Motor neuron (in vitro differentiated cells): ENCODE results near the gene RASSF6. TPM values are rescaled to one million over a fixed set of nuclear protein-coding genes. Genes with fewer than 3 reads are reported as not detected.
"Not testable (repeated sequence)": the region's sequence is repeated elsewhere in the genome, so short reads cannot be mapped to it uniquely, and the experiment has no call there.

Source experiments
- ATAC-seq, 8 experiments: fragments of 200-7000 bp; cut with Tn5 transposase; replicated peaks in 6 of 8; 2 replicates each; pipeline ENCODE4 v1.8.0; 2021; ENCODE audit warnings: mild to moderate bottlenecking in 8 of 8, moderate library complexity in 8 of 8
- H3K27ac ChIP-seq, 2 donors: fragments of 250-450 bp; sonication (Bioruptor Pico); 2 replicates each; pipeline ENCODE4 v1.9.0; 2021; ENCODE audit warnings: antibody characterized with exemption in 2 of 2, mild to moderate bottlenecking in 2 of 2, moderate library complexity in 1 of 2
- H3K4me1 ChIP-seq, 2 donors: fragments of 250-450 bp; sonication (Bioruptor Pico); replicated peaks in 1 of 2; 2 replicates each; pipeline ENCODE4 v1.6.1; 2021; ENCODE audit warnings: antibody characterized with exemption in 2 of 2, mild to moderate bottlenecking in 2 of 2, moderate library complexity in 1 of 2
- H3K4me3 ChIP-seq, 5 donors: fragments of 250-450 bp; sonication (Bioruptor Pico); 2 replicates each; pipeline ENCODE4 v1.9.0; 2021; ENCODE audit warnings: antibody characterized with exemption in 5 of 5, mild to moderate bottlenecking in 5 of 5, moderate library complexity in 4 of 5
- WGBS, 10 experiments: fragments of 450-650 bp; shearing (Covaris generic); methylation state at CpG; one replicate each; pipeline ENCODE4 v1.0.0; 2022; 5-methylcytosine and 5-hydroxymethylcytosine counted together
- in situ Hi-C, 9 experiments: fragments of 400-800 bp; cut with MboI; loops; one replicate each; pipeline ENCODE4 v1.15.0; 2021; ENCODE audit warnings: low sequenced_read_pairs in 9 of 9, low pct_unique_long_range_greater_than_20kb in 2 of 9; ENCODE audit not compliant: unreplicated experiment in 9 of 9
- total RNA-seq, 8 experiments: library from RNA; unstranded; fragments of 300-600 nt; gene quantifications; 2 replicates each; pipeline versions ENCODE4 v1.2.3 to v1.2.4, GENCODE V29; 2022

Gene RASSF6
- total RNA-seq, 8 experiments from 2014 or later = under 0.01 to 0.71 (median 0.25) TPM; not detected in 2

GRCh38 chr4:73588613-73589012 lies 31.6 kb downstream of the RASSF6 start:
- ATAC-seq = no peak
- WGBS, 10 experiments = 0 to 87% (median 69%) methylated on average over 1 of the region's 1 CpG; no CpG with 5 or more reads in 2 of the 10 experiments
- H3K27ac ChIP-seq = no peak overlapping the region
- no peak overlapping the region for H3K4me3 ChIP-seq
- no peaks in the 10 kb centered on the region for H3K4me1 ChIP-seq
- in situ Hi-C loops = no loop called here

DNA sequence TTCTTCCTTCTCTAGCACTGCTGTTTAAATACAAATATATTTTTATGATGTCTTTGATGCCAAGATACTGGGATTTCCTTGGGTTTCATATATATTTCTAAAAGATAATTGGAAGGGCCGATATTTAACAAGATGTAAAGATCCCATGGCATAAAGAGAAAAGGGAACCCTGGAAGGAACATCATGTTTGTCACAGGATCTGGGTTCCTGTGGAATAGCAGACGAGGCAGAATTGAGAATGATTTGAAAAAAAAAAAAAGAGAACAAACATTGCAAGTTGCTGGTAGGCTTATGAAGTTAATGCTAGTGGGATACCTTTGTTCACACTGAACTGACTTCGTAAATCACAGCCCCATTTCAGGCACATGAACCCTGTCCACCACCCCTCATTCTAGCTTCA lies 33.6 kb downstream of the RASSF6 start:
- in situ Hi-C loops = no loop called here
- WGBS, 10 experiments = 0 to 90% (median 76%) methylated on average over 1 to 3 of the region's 3 CpGs

DNA sequence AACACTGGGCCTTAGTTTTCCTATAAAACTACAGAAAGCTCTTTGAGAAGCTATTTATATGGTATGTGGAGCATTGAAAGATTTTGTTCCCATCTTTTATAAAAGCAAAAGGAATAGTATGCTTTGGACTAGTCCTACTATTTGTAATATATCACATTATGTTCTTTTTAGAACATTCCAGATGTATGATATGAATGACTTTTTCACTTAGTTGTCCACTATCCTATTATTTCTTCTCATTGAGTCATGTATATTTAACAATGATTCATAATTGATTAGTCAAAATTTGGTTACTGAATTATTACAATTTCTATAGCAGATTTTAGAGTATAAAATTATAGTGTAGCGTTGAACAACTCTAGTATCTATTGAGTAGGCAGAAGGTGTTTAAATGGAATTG lies 34.2 kb downstream of the RASSF6 start:
- no peak for ATAC-seq
- H3K4me3 ChIP-seq = no peak overlapping the region
- WGBS, 10 experiments = 85 to 100% (median 100%) methylated on average over 1 of the region's 1 CpG; no CpG with 5 or more reads in 2 of the 10 experiments
- no peaks in the 10 kb centered on the region for H3K4me1 ChIP-seq
- no peak overlapping the region for H3K27ac ChIP-seq
- in situ Hi-C loops = no loop called here

More for the DNA sequence above, 33.6 kb downstream of the RASSF6 start:
- no peak for ATAC-seq
- Histone ChIP-seq H3K4me1 (no peaks in the 10 kb centered on the region), H3K4me3 (no peak overlapping the region), H3K27ac (no peak overlapping the region)

GRCh38 chr4:73585345-73585744 lies 34.9 kb downstream of the RASSF6 start:
- in situ Hi-C loops = no loop called here
- no peak overlapping the region for H3K4me3 ChIP-seq
- H3K4me1 ChIP-seq = no peaks in the 10 kb centered on the region
- no peak overlapping the region for H3K27ac ChIP-seq
- ATAC-seq = no peak

DNA sequence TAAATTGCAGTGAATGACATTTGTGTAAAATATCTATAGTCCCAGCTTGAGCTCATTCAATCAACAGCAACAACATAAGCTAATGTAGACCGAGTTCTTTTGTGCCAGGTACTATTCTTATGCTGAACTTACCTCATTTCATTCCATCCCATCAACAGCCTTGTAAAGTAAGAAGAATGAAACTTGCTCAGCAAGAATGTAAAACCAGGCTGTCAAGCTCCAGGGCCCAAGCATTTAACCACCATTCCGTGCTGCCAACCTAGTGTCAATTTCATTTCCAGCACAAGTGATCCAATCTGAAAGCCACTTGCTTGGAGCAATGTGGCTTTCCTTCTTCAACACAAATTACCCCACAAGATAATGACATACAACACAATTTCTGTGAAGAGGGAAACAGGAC lies 36.6 kb downstream of the RASSF6 start:
- ATAC-seq = no peak
- 10 to 83% (median 29%) methylated on average over 1 to 2 of the region's 2 CpGs for WGBS, 10 experiments
- Histone ChIP-seq H3K27ac (no peak overlapping the region), H3K4me3 (no peak overlapping the region), H3K4me1 (no peaks in the 10 kb centered on the region)
- in situ Hi-C loops = no loop called here

GRCh38 chr4:73577371-73577770 lies 42.9 kb downstream of the RASSF6 start:
- ATAC-seq = no peak
- Histone ChIP-seq H3K4me3 (no peak overlapping the region), H3K4me1 (no peaks in the 10 kb centered on the region), H3K27ac (no peak overlapping the region)
- in situ Hi-C loops = loop anchor here in 1 of 9 experiments (10.0 kb wide), 1 partner anchor 77 kb away; no protein-coding TSS in a partner anchor

- Histone ChIP-seq H3K4me3 (no peak overlapping the region), H3K4me1 (no peaks in the 10 kb centered on the region), H3K27ac (no peak overlapping the region)
- no peak for ATAC-seq
- 40 to 100% (median 76%) methylated on average over 1 to 3 of the region's 3 CpGs; no CpG with 5 or more reads in 1 of the 10 experiments for WGBS, 10 experiments
- in situ Hi-C loops = loop anchor here in 1 of 9 experiments (10.0 kb wide), 1 partner anchor 78 kb away; no protein-coding TSS in a partner anchor
Measured at GRCh38 chr4:73576381-73576780, 43.9 kb downstream of the RASSF6 start.

DNA sequence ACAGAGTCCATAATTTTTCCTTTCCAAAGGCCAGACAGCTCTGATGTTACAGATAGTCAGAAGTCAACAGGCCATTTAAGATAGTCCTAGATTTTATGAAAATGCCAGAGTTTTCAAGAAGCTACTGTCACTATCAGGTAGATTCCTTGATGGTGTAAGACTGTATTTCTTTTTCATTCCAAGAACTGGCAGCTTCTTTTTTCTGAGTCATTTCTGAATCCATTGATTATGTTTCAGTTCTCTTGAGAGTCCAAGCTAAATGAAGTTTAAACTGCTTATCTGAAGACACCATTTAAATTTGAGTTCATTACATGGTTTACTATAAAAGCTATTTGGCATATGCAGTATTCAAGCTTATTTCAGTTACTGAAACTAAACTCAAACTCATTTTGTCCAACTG lies 44.6 kb downstream of the RASSF6 start:
- ATAC-seq = no peak
- Histone ChIP-seq H3K4me3 (no peak overlapping the region), H3K4me1 (no peaks in the 10 kb centered on the region), H3K27ac (no peak overlapping the region)
- in situ Hi-C loops = loop anchor here in 1 of 9 experiments (10.0 kb wide), 1 partner anchor 79 kb away; no protein-coding TSS in a partner anchor

- in situ Hi-C loops = loop anchor here in 1 of 9 experiments (10.0 kb wide), 1 partner anchor 81 kb away; no protein-coding TSS in a partner anchor
- peak; percentile 57 to 97 (median 81) for ATAC-seq
- Histone ChIP-seq H3K4me1 (no peaks in the 10 kb centered on the region), H3K27ac (no peak overlapping the region), H3K4me3 (no peak overlapping the region)
- 0 to 100% (median 57%) methylated on average over 1 to 5 of the region's 8 CpGs for WGBS, 10 experiments
Measured at GRCh38 chr4:73573794-73574528, 46.3 kb downstream of the RASSF6 start.

- H3K4me1 ChIP-seq, in situ Hi-C loops, H3K4me3 ChIP-seq, H3K27ac ChIP-seq, ATAC-seq: not testable (repeated sequence)
- no CpG with 5 or more reads among the region's 11 CpGs for WGBS, 10 experiments
Measured at GRCh38 chr4:73550865-73551264, 69.4 kb downstream of the RASSF6 start.

DNA sequence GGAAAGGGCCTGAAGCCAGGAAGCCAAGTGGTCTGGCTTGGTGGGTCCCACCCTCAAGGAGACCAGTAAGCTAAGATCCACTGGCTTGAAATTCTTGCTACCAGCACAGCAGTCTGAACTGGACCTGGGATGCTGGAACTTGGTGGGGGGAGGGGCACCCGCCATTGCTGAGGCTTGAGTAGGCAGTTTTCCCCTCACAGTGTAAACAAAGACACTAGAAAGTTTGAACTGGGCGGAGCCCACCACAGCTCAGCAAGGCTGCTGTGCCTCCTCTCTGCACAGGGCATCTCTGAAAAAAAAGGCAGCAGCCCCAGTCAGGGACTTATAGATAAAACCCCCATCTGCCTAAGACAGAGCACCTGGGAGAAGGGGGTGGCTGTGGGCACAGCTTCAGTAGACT lies 75.6 kb downstream of the RASSF6 start:
- H3K4me3 ChIP-seq = no peak overlapping the region
- WGBS, 10 experiments = 80 to 100% (median 100%) methylated on average over 1 of the region's 2 CpGs; no CpG with 5 or more reads in 7 of the 10 experiments
- in situ Hi-C loops = no loop called here
- no peak overlapping the region for H3K27ac ChIP-seq
- H3K4me1 ChIP-seq = no peaks in the 10 kb centered on the region
- ATAC-seq = no peak

- H3K4me1 ChIP-seq = no peaks in the 10 kb centered on the region
- ATAC-seq = no peak
- no peak overlapping the region for H3K27ac ChIP-seq
- in situ Hi-C loops = no loop called here
- H3K4me3 ChIP-seq = no peak overlapping the region
- 0 to 80% (median 62%) methylated on average over 1 to 3 of the region's 3 CpGs; no CpG with 5 or more reads in 1 of the 10 experiments for WGBS, 10 experiments
Measured at GRCh38 chr4:73541251-73541650, 79.0 kb downstream of the RASSF6 start.

- H3K27ac ChIP-seq = no peak overlapping the region
- no peak for ATAC-seq
- no peak overlapping the region for H3K4me3 ChIP-seq
- in situ Hi-C loops = no loop called here
- WGBS, 10 experiments = 0 to 100% (median 73%) methylated on average over 1 to 3 of the region's 3 CpGs; no CpG with 5 or more reads in 1 of the 10 experiments
- H3K4me1 ChIP-seq = no peaks in the 10 kb centered on the region
Measured at GRCh38 chr4:73540826-73541225, 79.4 kb downstream of the RASSF6 start.

DNA sequence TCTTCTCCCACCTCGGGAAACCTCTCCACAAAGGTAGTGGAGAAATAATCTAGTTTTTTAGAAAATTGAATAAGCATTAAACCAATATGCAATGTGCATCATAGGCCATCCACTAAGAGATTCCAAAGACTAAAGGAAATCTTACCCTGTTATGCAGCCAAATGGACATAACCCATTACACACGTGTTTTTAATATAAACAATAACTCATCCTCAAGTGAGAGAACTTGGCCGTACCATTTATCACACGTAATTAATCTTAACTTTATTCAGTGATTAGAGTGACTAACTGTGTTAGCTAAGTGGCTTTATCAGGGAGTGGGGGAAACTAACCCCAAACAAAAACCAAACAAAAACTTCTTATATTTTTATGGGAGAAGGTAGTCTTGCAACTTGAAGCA lies 80.8 kb downstream of the RASSF6 start:
- ATAC-seq = no peak
- in situ Hi-C loops = no loop called here
- WGBS, 10 experiments = 0 to 96% (median 67%) methylated on average over 1 to 4 of the region's 4 CpGs; no CpG with 5 or more reads in 1 of the 10 experiments
- no peak overlapping the region for H3K4me3 ChIP-seq
- no peak overlapping the region for H3K27ac ChIP-seq
- H3K4me1 ChIP-seq = no peaks in the 10 kb centered on the region
